ENCODE measurements around the gene NFIB. TPM values are rescaled to one million over a fixed set of nuclear protein-coding genes. Genes with fewer than 3 reads are reported as not detected.

The NFIB gene
- total and polyA plus RNA-seq, 2 donors = 20.8 to 217 TPM

GRCh38 chr9:14104496-14104895 lies 209.4 kb downstream of the NFIB start:
- 90% methylated on average over 3 of the region's 3 CpGs for WGBS
- H3K4me1 ChIP-seq (ENCODE audit: insufficient read depth) = no peaks in the 10 kb centered on the region
- DNase-seq (ENCODE audit: extremely low spot score) = no peak
- H3K36me3 ChIP-seq (ENCODE audit: insufficient read depth) = no peaks in the 10 kb centered on the region
- H3K4me3 ChIP-seq (ENCODE audit: low read depth, low read length) = no peak overlapping the region
- H3K27ac ChIP-seq (ENCODE audit: low read depth) = no peak overlapping the region

GRCh38 chr9:14103115-14103514 lies 210.8 kb downstream of the NFIB start:
- Histone ChIP-seq H3K27ac (ENCODE audit: low read depth) (no peak overlapping the region), H3K4me1 (ENCODE audit: insufficient read depth) (no peaks in the 10 kb centered on the region), H3K36me3 (ENCODE audit: insufficient read depth) (no peaks in the 10 kb centered on the region), H3K4me3 (ENCODE audit: low read depth, low read length) (no peak overlapping the region)
- no peak for DNase-seq (ENCODE audit: extremely low spot score)
- WGBS = 15% methylated on average over 3 of the region's 3 CpGs

GRCh38 chr9:14099737-14100136 lies 214.2 kb downstream of the NFIB start:
- Histone ChIP-seq H3K4me1 (ENCODE audit: insufficient read depth) (no peaks in the 10 kb centered on the region), H3K4me3 (ENCODE audit: low read depth, low read length) (no peak overlapping the region), H3K27ac (ENCODE audit: low read depth) (peak overlapping the region; percentile 64), H3K36me3 (ENCODE audit: insufficient read depth) (no peaks in the 10 kb centered on the region)
- no peak for DNase-seq (ENCODE audit: extremely low spot score)
- 90% methylated on average over 7 of the region's 7 CpGs for WGBS

GRCh38 chr9:14098486-14099180 lies 215.3 kb downstream of the NFIB start:
- WGBS = 42% methylated on average over 3 of the region's 3 CpGs
- no peaks in the 10 kb centered on the region for H3K36me3 ChIP-seq (ENCODE audit: insufficient read depth)
- H3K4me3 ChIP-seq (ENCODE audit: low read depth, low read length) = no peak overlapping the region
- H3K4me1 ChIP-seq (ENCODE audit: insufficient read depth) = no peaks in the 10 kb centered on the region
- peak overlapping the region; percentile 50 for H3K27ac ChIP-seq (ENCODE audit: low read depth)
- no peak for DNase-seq (ENCODE audit: extremely low spot score)

DNA sequence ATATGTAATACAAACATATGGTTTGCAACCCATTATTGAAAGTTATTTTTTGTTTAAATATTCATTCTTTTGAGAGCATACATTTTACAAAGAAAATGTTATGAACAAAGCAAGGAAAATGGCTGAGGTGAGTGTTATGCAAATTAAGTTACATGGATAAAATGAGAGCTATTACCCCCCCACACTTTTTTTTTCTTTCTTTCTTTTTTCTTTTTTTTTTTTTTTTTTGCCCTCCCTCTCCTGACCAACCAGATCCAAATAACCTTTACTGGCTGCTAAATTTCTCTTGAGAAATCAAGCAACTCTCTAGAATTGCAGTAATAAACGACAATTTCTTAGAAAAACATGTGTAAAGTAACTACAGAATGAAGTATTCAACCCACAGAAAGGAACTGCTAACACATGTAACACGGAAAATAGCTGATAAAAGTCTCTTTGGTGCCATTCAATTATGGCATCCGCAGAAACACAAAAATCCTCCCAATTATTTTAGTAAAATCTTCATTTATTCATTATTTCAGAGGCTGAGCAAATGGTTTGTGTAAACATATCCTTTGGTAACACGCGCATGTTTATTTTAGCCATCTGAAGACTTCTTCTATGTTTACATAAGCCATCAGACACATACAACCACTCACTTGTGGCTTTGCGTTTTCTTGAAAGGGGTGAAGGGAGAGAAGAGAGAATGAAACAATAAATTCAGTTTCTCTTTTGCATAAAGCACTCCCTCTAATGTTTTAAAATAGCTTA lies 216.1 kb downstream of the NFIB start:
- Histone ChIP-seq H3K27ac (ENCODE audit: low read depth) (peak overlapping the region; percentile 23), H3K4me3 (ENCODE audit: low read depth, low read length) (no peak overlapping the region), H3K36me3 (ENCODE audit: insufficient read depth) (no peaks in the 10 kb centered on the region), H3K4me1 (ENCODE audit: insufficient read depth) (no peaks in the 10 kb centered on the region)
- DNase-seq (ENCODE audit: extremely low spot score) = no peak
- 25% methylated on average over 6 of the region's 6 CpGs for WGBS

GRCh38 chr9:14097215-14097614 lies 216.7 kb downstream of the NFIB start:
- no peak overlapping the region for H3K27ac ChIP-seq (ENCODE audit: low read depth)
- DNase-seq (ENCODE audit: extremely low spot score) = no peak
- H3K4me1 ChIP-seq (ENCODE audit: insufficient read depth) = no peaks in the 10 kb centered on the region
- no peaks in the 10 kb centered on the region for H3K36me3 ChIP-seq (ENCODE audit: insufficient read depth)
- 8% methylated on average over 4 of the region's 4 CpGs for WGBS
- H3K4me3 ChIP-seq (ENCODE audit: low read depth, low read length) = no peak overlapping the region

DNA sequence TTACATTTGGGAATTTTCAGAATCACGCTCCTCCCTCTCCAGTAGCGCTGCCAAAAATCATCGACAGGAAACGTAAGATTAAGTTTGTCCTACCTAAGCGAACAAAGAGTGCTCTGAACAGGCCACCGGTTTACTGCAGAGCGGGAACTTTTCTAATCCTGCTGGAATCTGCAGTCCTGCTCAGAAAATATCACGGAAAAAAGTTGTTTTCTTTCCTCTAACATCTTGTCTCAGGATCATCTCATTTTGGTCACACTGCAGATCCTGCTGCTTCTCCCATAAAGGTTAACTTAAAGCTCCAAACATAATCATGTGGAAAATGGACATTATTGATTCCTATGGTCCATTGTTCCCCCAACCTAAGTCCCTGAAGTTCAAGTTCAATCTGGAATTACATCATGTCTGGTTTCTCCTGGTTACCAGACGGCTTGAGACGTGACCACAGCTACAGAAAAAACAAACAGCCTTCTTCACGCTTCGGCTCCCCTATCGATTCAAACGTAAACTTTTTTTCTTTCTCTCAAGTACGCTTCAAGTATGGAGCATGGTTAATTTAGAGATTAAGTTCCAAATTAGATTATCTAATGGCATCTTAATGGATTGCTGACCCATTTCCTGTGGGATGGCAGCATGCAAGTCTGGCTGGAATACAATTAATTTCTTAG lies 217.6 kb downstream of the NFIB start:
- Histone ChIP-seq H3K36me3 (ENCODE audit: insufficient read depth) (no peaks in the 10 kb centered on the region), H3K27ac (ENCODE audit: low read depth) (peak overlapping the region; percentile 66), H3K4me1 (ENCODE audit: insufficient read depth) (no peaks in the 10 kb centered on the region), H3K4me3 (ENCODE audit: low read depth, low read length) (no peak overlapping the region)
- DNase-seq (ENCODE audit: extremely low spot score) = peak; percentile 64
- 10% methylated on average over 15 of the region's 15 CpGs for WGBS

DNA sequence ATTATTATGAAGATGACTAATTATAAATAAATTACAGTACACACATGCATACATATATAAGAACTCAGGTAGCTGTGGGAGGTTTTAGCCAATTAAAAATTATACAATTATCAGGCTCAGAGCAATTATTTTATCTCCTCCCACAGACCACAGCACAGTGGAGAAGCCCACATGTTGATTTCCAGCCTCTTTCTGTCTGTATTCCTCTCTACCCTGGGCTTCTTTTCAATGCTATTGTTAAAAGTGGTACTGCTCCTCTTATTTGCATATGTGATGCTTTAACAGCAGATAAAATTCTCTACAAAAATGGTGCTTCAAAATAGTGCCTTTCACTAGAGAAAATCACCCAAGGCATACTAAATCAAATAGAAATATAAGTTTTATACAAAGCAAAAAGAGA lies 218.7 kb downstream of the NFIB start:
- H3K4me3 ChIP-seq (ENCODE audit: low read depth, low read length) = no peak overlapping the region
- no peaks in the 10 kb centered on the region for H3K36me3 ChIP-seq (ENCODE audit: insufficient read depth)
- DNase-seq (ENCODE audit: extremely low spot score) = no peak
- no peak overlapping the region for H3K27ac ChIP-seq (ENCODE audit: low read depth)
- H3K4me1 ChIP-seq (ENCODE audit: insufficient read depth) = no peaks in the 10 kb centered on the region

- 92% methylated on average over 5 of the region's 5 CpGs for WGBS
- no peak for DNase-seq (ENCODE audit: extremely low spot score)
- H3K4me1 ChIP-seq (ENCODE audit: insufficient read depth) = no peaks in the 10 kb centered on the region
- H3K4me3 ChIP-seq (ENCODE audit: low read depth, low read length) = no peak overlapping the region
- H3K27ac ChIP-seq (ENCODE audit: low read depth) = no peak overlapping the region
- H3K36me3 ChIP-seq (ENCODE audit: insufficient read depth) = no peaks in the 10 kb centered on the region
Observed at GRCh38 chr9:14094491-14094890, 219.4 kb downstream of the NFIB start.

GRCh38 chr9:14092344-14092743 lies 221.6 kb downstream of the NFIB start:
- no peak for DNase-seq (ENCODE audit: extremely low spot score)
- WGBS = 100% methylated on average over 1 of the region's 1 CpG
- Histone ChIP-seq H3K4me3 (ENCODE audit: low read depth, low read length) (no peak overlapping the region), H3K36me3 (ENCODE audit: insufficient read depth) (no peaks in the 10 kb centered on the region), H3K27ac (ENCODE audit: low read depth) (no peak overlapping the region), H3K4me1 (ENCODE audit: insufficient read depth) (no peaks in the 10 kb centered on the region)

GRCh38 chr9:14089051-14089803 lies 224.7 kb downstream of the NFIB start:
- no peak overlapping the region for H3K4me3 ChIP-seq (ENCODE audit: low read depth, low read length)
- 74% methylated on average over 4 of the region's 4 CpGs for WGBS
- no peak for DNase-seq (ENCODE audit: extremely low spot score)
- no peaks in the 10 kb centered on the region for H3K4me1 ChIP-seq (ENCODE audit: insufficient read depth)
- no peak overlapping the region for H3K27ac ChIP-seq (ENCODE audit: low read depth)
- no peaks in the 10 kb centered on the region for H3K36me3 ChIP-seq (ENCODE audit: insufficient read depth)

- Histone ChIP-seq H3K36me3 (ENCODE audit: insufficient read depth) (no peaks in the 10 kb centered on the region), H3K4me1 (ENCODE audit: insufficient read depth) (no peaks in the 10 kb centered on the region), H3K27ac (ENCODE audit: low read depth) (no peak overlapping the region), H3K4me3 (ENCODE audit: low read depth, low read length) (no peak overlapping the region)
- DNase-seq (ENCODE audit: extremely low spot score) = no peak
- 91% methylated on average over 7 of the region's 7 CpGs for WGBS
Observed at GRCh38 chr9:14087576-14087975, 226.4 kb downstream of the NFIB start.

DNA sequence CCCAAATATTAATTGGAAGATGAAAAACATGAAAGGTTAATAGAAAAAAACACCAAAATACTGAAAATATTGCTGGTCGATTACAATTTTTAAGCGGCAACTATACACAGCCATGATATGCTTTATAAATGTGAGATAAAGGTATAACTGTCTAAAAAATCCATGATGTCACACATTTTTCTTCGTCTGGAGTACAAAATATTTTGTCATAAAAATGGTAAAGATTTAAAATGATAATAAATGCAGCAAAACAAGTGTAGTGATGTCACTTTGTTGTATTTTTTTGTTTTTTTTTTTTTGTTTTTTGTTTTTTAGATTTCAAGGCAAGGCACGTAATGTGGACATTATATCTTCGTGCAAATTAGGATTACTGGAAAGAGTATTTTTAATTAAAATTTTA lies 227.4 kb downstream of the NFIB start:
- H3K27ac ChIP-seq (ENCODE audit: low read depth) = no peak overlapping the region
- 93% methylated on average over 5 of the region's 5 CpGs for WGBS
- DNase-seq (ENCODE audit: extremely low spot score) = no peak

More for the DNA sequence above, 227.4 kb downstream of the NFIB start:
- H3K4me1 ChIP-seq (ENCODE audit: insufficient read depth) = no peaks in the 10 kb centered on the region
- no peak overlapping the region for H3K4me3 ChIP-seq (ENCODE audit: low read depth, low read length)
- no peaks in the 10 kb centered on the region for H3K36me3 ChIP-seq (ENCODE audit: insufficient read depth)

Measured in urinary bladder (tissue), 4 donors.